GM12801 (cell line): ENCODE data around the gene RNF207.

Experiments used
- TF ChIP-seq, protein P1 (sequence below): IDR thresholded peaks from one replicate; pipeline ENCODE4 v1.5.1; 2011; ENCODE audit warnings: control low read depth; ENCODE audit not compliant: insufficient read length; ENCODE audit errors: extremely low read depth

The RNF207 gene

DNA sequence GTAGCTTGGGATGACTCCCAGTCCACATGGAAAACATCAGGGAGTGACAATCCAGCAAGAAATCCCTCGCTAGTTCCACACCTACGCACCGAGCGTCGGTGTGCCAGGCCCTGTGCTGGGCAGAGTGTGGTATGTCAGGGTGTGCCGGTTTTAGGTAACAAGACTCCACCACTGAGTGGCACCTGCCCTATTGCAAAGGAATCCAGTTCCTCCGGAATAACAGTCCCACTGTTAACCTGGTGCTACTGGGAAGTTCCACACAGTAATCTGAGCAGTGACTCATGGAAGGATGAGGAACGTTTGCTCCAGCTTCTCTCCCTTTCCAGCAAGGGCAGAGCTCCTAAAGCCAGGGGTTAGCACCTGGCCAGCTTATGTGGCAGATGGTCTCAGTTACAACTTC is 14.3 kb downstream of the RNF207 start:
- TF ChIP-seq, protein P1, sequence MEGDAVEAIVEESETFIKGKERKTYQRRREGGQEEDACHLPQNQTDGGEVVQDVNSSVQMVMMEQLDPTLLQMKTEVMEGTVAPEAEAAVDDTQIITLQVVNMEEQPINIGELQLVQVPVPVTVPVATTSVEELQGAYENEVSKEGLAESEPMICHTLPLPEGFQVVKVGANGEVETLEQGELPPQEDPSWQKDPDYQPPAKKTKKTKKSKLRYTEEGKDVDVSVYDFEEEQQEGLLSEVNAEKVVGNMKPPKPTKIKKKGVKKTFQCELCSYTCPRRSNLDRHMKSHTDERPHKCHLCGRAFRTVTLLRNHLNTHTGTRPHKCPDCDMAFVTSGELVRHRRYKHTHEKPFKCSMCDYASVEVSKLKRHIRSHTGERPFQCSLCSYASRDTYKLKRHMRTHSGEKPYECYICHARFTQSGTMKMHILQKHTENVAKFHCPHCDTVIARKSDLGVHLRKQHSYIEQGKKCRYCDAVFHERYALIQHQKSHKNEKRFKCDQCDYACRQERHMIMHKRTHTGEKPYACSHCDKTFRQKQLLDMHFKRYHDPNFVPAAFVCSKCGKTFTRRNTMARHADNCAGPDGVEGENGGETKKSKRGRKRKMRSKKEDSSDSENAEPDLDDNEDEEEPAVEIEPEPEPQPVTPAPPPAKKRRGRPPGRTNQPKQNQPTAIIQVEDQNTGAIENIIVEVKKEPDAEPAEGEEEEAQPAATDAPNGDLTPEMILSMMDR = no peak

- TF ChIP-seq, protein P1 = no peak
Observed at GRCh38 chr1:6221210-6221784, 15.4 kb downstream of the RNF207 start.

DNA sequence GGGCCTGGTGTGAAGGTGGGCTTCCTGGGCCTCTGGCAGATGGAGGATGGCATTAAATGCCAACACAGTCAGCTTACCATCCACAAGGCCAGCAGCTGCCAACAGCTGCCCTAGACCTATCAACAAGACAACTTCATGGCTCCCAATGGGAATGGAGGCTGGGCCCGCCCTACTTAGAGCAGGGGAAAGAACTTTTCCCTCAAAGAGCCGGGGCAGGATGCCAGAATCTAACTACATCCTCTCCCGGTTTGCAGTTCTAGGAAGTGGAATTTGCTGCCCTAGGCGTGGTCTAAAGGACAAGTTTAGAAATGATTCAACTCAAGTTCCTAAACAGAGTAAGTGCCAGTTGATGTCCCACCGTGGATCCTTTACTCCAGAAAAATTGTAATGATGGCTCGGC is 16.7 kb downstream of the RNF207 start:
- TF ChIP-seq, protein P1 = no peak

- TF ChIP-seq, protein P1 = no peak
Observed at GRCh38 chr1:6223617-6224016, 17.7 kb downstream of the RNF207 start.

DNA sequence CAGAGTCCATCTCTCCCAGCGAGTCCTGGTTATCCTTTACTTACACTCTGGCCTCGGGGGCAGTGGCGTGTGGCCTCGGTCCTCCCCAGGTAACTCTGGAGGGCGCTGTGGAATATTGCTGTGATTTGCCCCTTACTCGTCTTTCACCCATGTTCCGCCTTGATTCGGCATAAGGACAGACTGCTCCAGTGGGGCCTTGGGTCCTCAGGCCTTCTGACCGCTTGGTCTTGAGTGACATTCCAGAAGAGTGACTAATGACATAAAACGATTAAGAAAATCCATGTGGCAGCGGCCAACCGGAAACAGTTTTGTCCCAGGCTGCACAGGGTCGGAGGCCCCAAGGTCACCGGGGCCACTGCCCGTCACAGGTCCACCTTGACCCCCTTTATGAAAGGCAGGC is 18.8 kb downstream of the RNF207 start:
- TF ChIP-seq, protein P1 = no peak

DNA sequence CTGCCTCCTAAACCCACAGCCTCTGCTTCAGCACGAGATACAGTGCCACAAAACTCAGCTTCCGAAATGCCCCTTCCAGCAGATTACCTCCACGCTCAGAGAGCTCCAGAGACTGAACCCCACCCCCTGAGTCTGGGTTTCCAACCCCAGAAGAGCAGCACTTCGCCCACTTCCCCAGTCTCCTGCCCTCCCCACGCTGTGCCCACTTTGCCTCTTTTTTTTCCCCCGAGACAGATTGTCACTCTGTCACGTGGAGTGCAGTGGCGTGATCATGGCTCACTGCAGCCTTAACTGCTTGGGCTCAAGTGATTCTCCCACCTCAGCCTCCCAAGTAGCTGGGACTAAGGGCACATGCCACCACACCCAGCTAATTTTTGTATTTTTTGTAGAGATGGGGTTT is 19.7 kb downstream of the RNF207 start:
- TF ChIP-seq, protein P1 = no peak

DNA sequence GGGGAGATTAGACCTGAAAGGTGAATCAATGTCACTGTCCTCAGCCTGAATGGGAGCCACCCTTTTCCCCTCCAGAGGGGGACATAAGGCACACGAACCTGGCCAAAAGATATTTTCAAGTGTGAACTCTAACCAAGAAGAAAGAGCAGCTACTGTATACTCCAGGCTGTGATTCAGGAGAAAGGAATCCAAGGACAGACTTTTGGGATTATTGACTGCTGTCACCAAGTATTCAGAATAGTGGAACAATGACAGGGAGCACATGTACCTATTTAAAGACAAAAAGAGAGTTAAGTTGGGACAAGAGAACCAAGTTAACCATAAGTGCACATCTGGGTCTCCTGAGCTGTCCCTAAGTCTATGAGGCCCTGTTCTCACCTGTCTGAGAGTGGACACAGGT is 27.5 kb downstream of the RNF207 start:
- TF ChIP-seq, protein P1 = no peak
